HepG2 (cell line): ENCODE data around the gene ACAN.

ENCODE experiments used
- CHD2 ChIP-seq: IDR thresholded peaks from 2 replicates; pipeline ENCODE4 v1.6.1; 2011; ENCODE audit warnings: low read depth, low read length, improper control_type of control experiment
- EP300 ChIP-seq, 3 experiments: sonication (generic) in 1 of 3; formaldehyde crosslinking in 1 of 3; IDR thresholded peaks; 2 replicates each; pipeline versions ENCODE4 v1.5.1 to v1.6.1; 2011 to 2020; ENCODE audit warnings: low read depth in 2 of 3, low read length in 2 of 3, borderline replicate concordance in 1 of 3, improper control_type of control experiment in 1 of 3, mild to moderate bottlenecking in 1 of 3, missing genetic modification reagents in 1 of 3, moderate library complexity in 1 of 3
- GLI4 ChIP-seq: sonication (generic); formaldehyde crosslinking; IDR thresholded peaks from 2 replicates; pipeline ENCODE4 v1.5.1; 2020; ENCODE audit warnings: missing genetic modification reagents, mild to moderate bottlenecking, moderate library complexity, borderline replicate concordance
- HCFC1 ChIP-seq: fragments of 150-350 bp; IDR thresholded peaks from 2 replicates; pipeline ENCODE4 v1.6.1; 2014; ENCODE audit warnings: low read depth, low read length
- MNT ChIP-seq: fragments of 450-650 bp; IDR thresholded peaks from 2 replicates; pipeline ENCODE4 v1.6.1; 2016
- NCOA1 ChIP-seq: sonication (generic); formaldehyde crosslinking; IDR thresholded peaks from 2 replicates; pipeline ENCODE4 v1.9.0; 2021; ENCODE audit warnings: missing genetic modification reagents
- PAF1 ChIP-seq: IDR thresholded peaks from 2 replicates; pipeline ENCODE4 v1.6.1; 2016; ENCODE audit warnings: missing genetic modification reagents, missing compliant biosample characterization
- SRF ChIP-seq: IDR thresholded peaks from 2 replicates; pipeline ENCODE4 v1.6.1; 2011; ENCODE audit warnings: mild to moderate bottlenecking, low read depth, low read length, moderate library complexity
- TARDBP ChIP-seq: sonication (generic); formaldehyde crosslinking; IDR thresholded peaks from 2 replicates; pipeline ENCODE4 v1.8.0; 2022; ENCODE audit warnings: mild to moderate bottlenecking, missing genetic modification reagents
- ZFP82 ChIP-seq: sonication (generic); formaldehyde crosslinking; IDR thresholded peaks from 2 replicates; pipeline ENCODE4 v1.5.1; 2020; ENCODE audit warnings: mild to moderate bottlenecking, missing genetic modification reagents, borderline replicate concordance
- ZKSCAN1 ChIP-seq: fragments of 150-350 bp; IDR thresholded peaks from 2 replicates; pipeline ENCODE4 v1.6.1; 2014; ENCODE audit warnings: low read length
- ZNF75D ChIP-seq: sonication (generic); formaldehyde crosslinking; IDR thresholded peaks from 2 replicates; pipeline ENCODE4 v1.8.1; 2023; ENCODE audit warnings: missing genetic modification reagents, mild to moderate bottlenecking, borderline replicate concordance
- TF ChIP-seq, protein P1 (sequence below), 2 experiments: IDR thresholded peaks; 2 replicates each; pipeline ENCODE4 v1.6.1; 2011 to 2012; ENCODE audit warnings: low read length in 2 of 2, borderline replicate concordance in 1 of 2, low read depth in 1 of 2, mild to moderate bottlenecking in 1 of 2, moderate library complexity in 1 of 2

DNA sequence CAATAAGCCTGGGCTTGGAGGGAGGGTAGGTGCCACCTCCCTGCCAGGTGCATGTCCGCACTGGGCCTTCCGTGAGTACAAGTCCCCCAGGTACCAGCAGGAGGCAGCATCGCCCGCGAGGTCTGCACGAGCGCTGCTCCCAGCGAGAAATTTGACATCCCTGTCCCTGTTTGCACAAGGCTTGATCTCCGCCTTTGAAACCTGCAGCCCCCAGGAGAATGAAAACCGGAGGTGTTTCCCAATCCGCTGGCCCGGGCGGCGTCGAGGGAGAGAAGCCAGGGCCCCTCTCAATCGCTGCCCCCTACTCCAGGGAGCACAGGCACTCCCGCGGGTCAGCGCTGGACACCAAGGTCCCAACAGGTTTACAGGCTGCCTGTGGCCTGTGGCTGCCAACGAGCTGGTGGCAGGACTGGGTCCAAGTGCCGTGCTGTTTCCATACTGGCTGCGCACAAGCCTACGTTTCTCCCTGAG lies 91.1 kb downstream of the ACAN start:
- TF ChIP-seq, protein P1, sequence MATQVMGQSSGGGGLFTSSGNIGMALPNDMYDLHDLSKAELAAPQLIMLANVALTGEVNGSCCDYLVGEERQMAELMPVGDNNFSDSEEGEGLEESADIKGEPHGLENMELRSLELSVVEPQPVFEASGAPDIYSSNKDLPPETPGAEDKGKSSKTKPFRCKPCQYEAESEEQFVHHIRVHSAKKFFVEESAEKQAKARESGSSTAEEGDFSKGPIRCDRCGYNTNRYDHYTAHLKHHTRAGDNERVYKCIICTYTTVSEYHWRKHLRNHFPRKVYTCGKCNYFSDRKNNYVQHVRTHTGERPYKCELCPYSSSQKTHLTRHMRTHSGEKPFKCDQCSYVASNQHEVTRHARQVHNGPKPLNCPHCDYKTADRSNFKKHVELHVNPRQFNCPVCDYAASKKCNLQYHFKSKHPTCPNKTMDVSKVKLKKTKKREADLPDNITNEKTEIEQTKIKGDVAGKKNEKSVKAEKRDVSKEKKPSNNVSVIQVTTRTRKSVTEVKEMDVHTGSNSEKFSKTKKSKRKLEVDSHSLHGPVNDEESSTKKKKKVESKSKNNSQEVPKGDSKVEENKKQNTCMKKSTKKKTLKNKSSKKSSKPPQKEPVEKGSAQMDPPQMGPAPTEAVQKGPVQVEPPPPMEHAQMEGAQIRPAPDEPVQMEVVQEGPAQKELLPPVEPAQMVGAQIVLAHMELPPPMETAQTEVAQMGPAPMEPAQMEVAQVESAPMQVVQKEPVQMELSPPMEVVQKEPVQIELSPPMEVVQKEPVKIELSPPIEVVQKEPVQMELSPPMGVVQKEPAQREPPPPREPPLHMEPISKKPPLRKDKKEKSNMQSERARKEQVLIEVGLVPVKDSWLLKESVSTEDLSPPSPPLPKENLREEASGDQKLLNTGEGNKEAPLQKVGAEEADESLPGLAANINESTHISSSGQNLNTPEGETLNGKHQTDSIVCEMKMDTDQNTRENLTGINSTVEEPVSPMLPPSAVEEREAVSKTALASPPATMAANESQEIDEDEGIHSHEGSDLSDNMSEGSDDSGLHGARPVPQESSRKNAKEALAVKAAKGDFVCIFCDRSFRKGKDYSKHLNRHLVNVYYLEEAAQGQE (IDR thresholded peaks at IDR 0.05; ENCODE audit: borderline replicate concordance in 1 of 2, low read depth in 1 of 2, low read length in 2 of 2), result no peak
- TF ChIP-seq ZFP82 (CRISPR knock-in tag) (no peak), SRF (no peak), ZNF75D (CRISPR knock-in tag) (no peak), GLI4 (no peak), CHD2 (no peak), EP300 (IDR thresholded peaks at IDR 0.05; ENCODE audit: low read depth in 2 of 2, low read length in 2 of 2) (no peak), EP300 (CRISPR knock-in tag; IDR thresholded peaks at IDR 0.05; ENCODE audit: borderline replicate concordance) (no peak), NCOA1 (no peak), HCFC1 (no peak), MNT (no peak), TARDBP (CRISPR knock-in tag) (no peak), ZKSCAN1 (no peak), PAF1 (CRISPR knock-in tag) (no peak)
